BLaER1 (cell line): ENCODE measurements around the gene CACNA2D3.

Experiments
- H3K27ac ChIP-seq: shearing (Covaris generic); formaldehyde crosslinking; 2 replicates; pipeline ENCODE4 v1.8.1; 2022
- H3K27me3 ChIP-seq: shearing (Covaris generic); formaldehyde crosslinking; 2 replicates; pipeline ENCODE4 v1.8.1; 2022
- H3K36me3 ChIP-seq: shearing (Covaris generic); formaldehyde crosslinking; 2 replicates; pipeline ENCODE4 v1.8.1; 2022
- H3K4me1 ChIP-seq: shearing (Covaris generic); formaldehyde crosslinking; 2 replicates; pipeline ENCODE4 v1.8.1; 2022
- H3K4me2 ChIP-seq: shearing (Covaris generic); formaldehyde crosslinking; 2 replicates; pipeline ENCODE4 v1.8.1; 2022
- H3K4me3 ChIP-seq: shearing (Covaris generic); formaldehyde crosslinking; 2 replicates; pipeline ENCODE4 v1.8.1; 2022
- H3K9ac ChIP-seq: shearing (Covaris generic); formaldehyde crosslinking; 2 replicates; pipeline ENCODE4 v1.8.1; 2022
- H3K9me3 ChIP-seq: shearing (Covaris generic); formaldehyde crosslinking; 2 replicates; pipeline ENCODE4 v1.8.1; 2022
- H4K20me1 ChIP-seq: shearing (Covaris generic); formaldehyde crosslinking; 2 replicates; pipeline ENCODE4 v1.8.1; 2022
- Cebpa-rat ChIP-seq: shearing (Covaris generic); IDR thresholded peaks from 2 replicates; pipeline ENCODE4 v1.8.1; 2022

The CACNA2D3 gene

GRCh38 chr3:54983266-54984099 is 861.1 kb downstream of the CACNA2D3 start:
- no peaks in the 10 kb centered on the region for H3K36me3 ChIP-seq
- no peak for TF ChIP-seq Cebpa-rat
- H3K27me3 ChIP-seq, result no peaks in the 10 kb centered on the region
- H3K27ac ChIP-seq, result no peak overlapping the region
- no peak overlapping the region for H3K4me2 ChIP-seq
- no peak overlapping the region for H3K4me3 ChIP-seq
- no peaks in the 10 kb centered on the region for H4K20me1 ChIP-seq
- H3K4me1 ChIP-seq, result no peaks in the 10 kb centered on the region
- H3K9me3 ChIP-seq, result peaks cover 4% of the 10 kb centered on the region; the same call in 1 of the 2 replicates
- H3K9ac ChIP-seq, result no peak overlapping the region

DNA sequence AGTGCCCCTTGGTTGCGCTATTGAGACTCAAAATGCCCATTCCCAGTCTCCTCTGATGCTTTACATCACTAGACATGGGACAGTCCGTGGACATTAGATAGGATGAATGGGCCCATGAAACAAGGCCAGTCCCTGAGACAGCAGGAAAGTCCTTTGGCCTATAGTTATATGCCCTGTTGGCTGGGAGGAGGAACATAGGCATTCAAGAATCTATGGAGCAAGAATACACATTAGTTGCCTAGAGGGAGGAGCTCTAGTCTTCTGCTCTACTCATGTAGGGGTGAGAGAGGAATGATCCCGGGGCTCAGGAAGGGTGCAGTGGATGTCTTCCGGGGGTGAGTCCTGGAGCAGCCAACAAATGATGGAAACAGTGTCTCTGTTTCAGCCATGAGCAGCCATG is 863.5 kb downstream of the CACNA2D3 start:
- TF ChIP-seq Cebpa-rat, result no peak
- H3K4me3 ChIP-seq, result no peak overlapping the region

GRCh38 chr3:54986294-54986693 is 863.9 kb downstream of the CACNA2D3 start:
- H3K9ac ChIP-seq, result no peak overlapping the region
- no peaks in the 10 kb centered on the region for H3K27me3 ChIP-seq
- no peaks in the 10 kb centered on the region for H4K20me1 ChIP-seq
- H3K4me3 ChIP-seq, result no peak overlapping the region
- H3K4me1 ChIP-seq, result no peaks in the 10 kb centered on the region
- TF ChIP-seq Cebpa-rat, result no peak
- H3K27ac ChIP-seq, result no peak overlapping the region
- H3K9me3 ChIP-seq, result no peaks in the 10 kb centered on the region
- no peaks in the 10 kb centered on the region for H3K36me3 ChIP-seq
- H3K4me2 ChIP-seq, result no peak overlapping the region

More for the DNA sequence above, 863.5 kb downstream of the CACNA2D3 start:
- H3K9me3 ChIP-seq, result no peaks in the 10 kb centered on the region
- no peaks in the 10 kb centered on the region for H4K20me1 ChIP-seq
- H3K4me1 ChIP-seq, result no peaks in the 10 kb centered on the region
- H3K9ac ChIP-seq, result no peak overlapping the region
- no peak overlapping the region for H3K27ac ChIP-seq
- H3K4me2 ChIP-seq, result no peak overlapping the region
- H3K27me3 ChIP-seq, result no peaks in the 10 kb centered on the region
- no peaks in the 10 kb centered on the region for H3K36me3 ChIP-seq

- no peaks in the 10 kb centered on the region for H3K27me3 ChIP-seq
- no peaks in the 10 kb centered on the region for H3K36me3 ChIP-seq
- H4K20me1 ChIP-seq, result no peaks in the 10 kb centered on the region
- H3K4me2 ChIP-seq, result no peak overlapping the region
- no peak overlapping the region for H3K27ac ChIP-seq
- TF ChIP-seq Cebpa-rat, result no peak
- no peak overlapping the region for H3K4me3 ChIP-seq
- H3K9ac ChIP-seq, result no peak overlapping the region
- H3K4me1 ChIP-seq, result no peaks in the 10 kb centered on the region
- H3K9me3 ChIP-seq, result no peaks in the 10 kb centered on the region
Measured at GRCh38 chr3:54987719-54988118, 865.4 kb downstream of the CACNA2D3 start.

DNA sequence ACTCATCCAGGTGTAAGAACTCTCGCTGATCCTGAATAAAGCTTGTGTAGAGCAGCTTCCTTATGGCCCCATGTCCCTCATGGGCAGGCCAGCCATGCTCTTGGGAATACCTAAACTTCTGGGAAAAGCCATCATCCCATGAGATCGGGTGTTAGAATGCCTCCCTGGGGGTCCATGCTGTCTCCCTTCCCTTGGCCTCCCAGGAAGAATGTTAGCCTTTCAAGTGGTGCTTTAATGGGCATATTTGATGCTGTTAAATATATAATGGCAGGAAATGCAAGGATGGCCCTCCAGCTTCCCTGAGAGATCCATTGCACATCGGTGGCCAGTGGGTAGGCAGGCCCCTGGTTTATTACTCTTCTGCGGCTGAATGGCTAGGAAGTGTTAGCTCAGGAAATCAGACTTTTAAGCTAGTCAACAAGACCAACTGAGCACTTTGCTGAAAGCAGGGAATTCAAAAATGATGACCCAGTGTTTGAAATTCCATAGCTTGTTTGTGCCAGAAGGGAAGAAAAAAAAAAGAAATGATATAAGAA is 866.0 kb downstream of the CACNA2D3 start:
- no peak overlapping the region for H3K9ac ChIP-seq
- TF ChIP-seq Cebpa-rat, result no peak
- no peak overlapping the region for H3K27ac ChIP-seq

GRCh38 chr3:54988838-54989630 is 866.7 kb downstream of the CACNA2D3 start:
- Histone ChIP-seq H3K4me2 (no peak overlapping the region), H3K27me3 (no peaks in the 10 kb centered on the region), H3K27ac (no peak overlapping the region), H3K9ac (no peak overlapping the region), H4K20me1 (no peaks in the 10 kb centered on the region), H3K9me3 (no peaks in the 10 kb centered on the region), H3K4me3 (no peak overlapping the region), H3K4me1 (no peaks in the 10 kb centered on the region), H3K36me3 (no peaks in the 10 kb centered on the region)
- no peak for TF ChIP-seq Cebpa-rat

More for the DNA sequence above, 866.0 kb downstream of the CACNA2D3 start:
- H3K4me2 ChIP-seq, result no peak overlapping the region
- no peak overlapping the region for H3K4me3 ChIP-seq
- no peaks in the 10 kb centered on the region for H3K27me3 ChIP-seq
- no peaks in the 10 kb centered on the region for H3K4me1 ChIP-seq
- no peaks in the 10 kb centered on the region for H4K20me1 ChIP-seq
- H3K36me3 ChIP-seq, result no peaks in the 10 kb centered on the region
- H3K9me3 ChIP-seq, result no peaks in the 10 kb centered on the region

GRCh38 chr3:54994111-54994513 is 871.8 kb downstream of the CACNA2D3 start:
- H3K9me3 ChIP-seq, result no peaks in the 10 kb centered on the region
- no peaks in the 10 kb centered on the region for H3K4me1 ChIP-seq
- H3K4me2 ChIP-seq, result no peak overlapping the region
- TF ChIP-seq Cebpa-rat, result no peak
- H3K4me3 ChIP-seq, result no peak overlapping the region
- no peaks in the 10 kb centered on the region for H4K20me1 ChIP-seq
- no peak overlapping the region for H3K27ac ChIP-seq
- H3K36me3 ChIP-seq, result no peaks in the 10 kb centered on the region
- H3K27me3 ChIP-seq, result no peaks in the 10 kb centered on the region
- no peak overlapping the region for H3K9ac ChIP-seq

GRCh38 chr3:54999159-54999558 is 876.8 kb downstream of the CACNA2D3 start:
- Histone ChIP-seq H3K9me3 (no peaks in the 10 kb centered on the region), H3K9ac (no peak overlapping the region), H3K27ac (no peak overlapping the region), H4K20me1 (no peaks in the 10 kb centered on the region), H3K4me2 (no peak overlapping the region), H3K36me3 (no peaks in the 10 kb centered on the region), H3K4me3 (no peak overlapping the region), H3K27me3 (no peaks in the 10 kb centered on the region), H3K4me1 (no peaks in the 10 kb centered on the region)
- no peak for TF ChIP-seq Cebpa-rat

DNA sequence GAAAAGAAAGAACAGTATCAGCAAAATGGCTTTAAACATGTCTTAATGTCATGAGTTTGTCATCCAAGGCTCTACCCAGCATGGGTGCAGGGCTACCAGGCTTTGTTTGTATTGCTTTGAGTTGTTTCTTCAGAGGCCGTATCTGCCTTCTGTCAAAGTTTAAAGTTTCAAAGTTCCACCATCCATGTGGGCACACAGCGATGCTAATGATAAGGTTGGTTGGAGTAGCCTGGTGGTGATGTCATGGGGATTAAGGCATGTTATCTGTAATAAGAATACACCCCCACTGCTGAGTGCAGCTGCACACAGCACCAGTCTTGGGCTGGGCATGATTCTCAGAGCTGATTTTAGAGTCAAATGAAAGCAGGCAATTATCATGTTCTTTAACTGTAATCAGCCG is 877.5 kb downstream of the CACNA2D3 start:
- Histone ChIP-seq H3K36me3 (no peaks in the 10 kb centered on the region), H4K20me1 (no peaks in the 10 kb centered on the region), H3K4me2 (no peak overlapping the region), H3K27me3 (no peaks in the 10 kb centered on the region), H3K27ac (no peak overlapping the region), H3K9ac (no peak overlapping the region), H3K4me3 (no peak overlapping the region), H3K9me3 (no peaks in the 10 kb centered on the region), H3K4me1 (no peaks in the 10 kb centered on the region)
- no peak for TF ChIP-seq Cebpa-rat

DNA sequence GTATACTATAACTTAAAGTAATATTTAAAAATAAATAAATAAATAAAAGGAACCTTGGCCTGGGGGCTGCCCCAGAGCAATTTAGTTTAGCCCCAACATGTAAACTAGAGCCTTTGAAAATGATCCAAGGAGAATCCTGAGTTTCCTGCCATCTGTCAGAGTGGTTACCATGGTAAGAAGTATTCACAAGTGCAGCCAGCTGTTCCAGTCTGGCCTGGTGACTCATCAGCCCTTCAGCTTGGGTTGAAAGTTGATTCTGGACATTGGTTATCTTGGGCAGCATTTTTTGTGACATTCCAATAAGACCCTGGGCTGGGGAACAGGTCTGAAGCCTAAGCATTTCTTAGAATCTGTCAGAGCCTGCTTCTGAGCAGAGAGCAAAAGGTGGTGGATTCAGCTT is 878.2 kb downstream of the CACNA2D3 start:
- H4K20me1 ChIP-seq, result no peaks in the 10 kb centered on the region
- no peaks in the 10 kb centered on the region for H3K9me3 ChIP-seq
- TF ChIP-seq Cebpa-rat, result no peak
- no peak overlapping the region for H3K4me2 ChIP-seq
- no peaks in the 10 kb centered on the region for H3K36me3 ChIP-seq
- H3K4me1 ChIP-seq, result no peaks in the 10 kb centered on the region
- no peaks in the 10 kb centered on the region for H3K27me3 ChIP-seq
- H3K4me3 ChIP-seq, result no peak overlapping the region
- H3K9ac ChIP-seq, result no peak overlapping the region
- H3K27ac ChIP-seq, result no peak overlapping the region
